Measurements from ENCODE around the gene OXCT2.
"Not testable (repeated sequence)": the region's sequence is repeated elsewhere in the genome, so short reads cannot be mapped to it uniquely, and the experiment has no call there.

OXCT2 gene

DNA sequence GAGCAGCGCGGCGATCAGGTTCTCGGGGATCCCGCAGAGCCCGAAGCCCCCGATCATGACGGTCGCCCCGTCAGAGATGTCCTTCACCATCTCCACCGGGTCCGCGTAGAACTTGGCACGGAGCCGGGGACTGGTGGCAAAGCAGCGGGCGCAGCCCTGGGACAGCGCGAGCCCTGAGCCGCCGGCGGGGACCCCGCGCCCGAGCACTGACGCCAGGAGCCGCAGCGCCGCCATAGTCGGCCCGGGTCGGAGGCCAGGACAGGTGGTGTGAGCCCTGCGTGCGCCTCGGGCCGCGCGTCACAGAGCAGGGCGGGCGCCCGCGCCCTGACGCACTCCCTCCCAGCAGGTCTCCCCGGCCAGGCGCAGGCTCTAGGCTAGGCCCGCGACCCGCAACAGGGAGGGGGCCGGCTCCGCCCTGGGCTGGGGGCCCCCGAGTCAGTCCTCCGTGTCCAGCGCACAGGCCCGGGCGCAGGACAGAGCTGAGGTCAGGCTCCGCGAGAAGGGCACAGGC, at the start of gene OXCT2:
OXCT2 (minus strand) TSS at position 327 of the 511 bp plus-strand sequence; CDS start at position 234, 93 bp downstream.
- not testable (repeated sequence) for DNase-seq

DNA sequence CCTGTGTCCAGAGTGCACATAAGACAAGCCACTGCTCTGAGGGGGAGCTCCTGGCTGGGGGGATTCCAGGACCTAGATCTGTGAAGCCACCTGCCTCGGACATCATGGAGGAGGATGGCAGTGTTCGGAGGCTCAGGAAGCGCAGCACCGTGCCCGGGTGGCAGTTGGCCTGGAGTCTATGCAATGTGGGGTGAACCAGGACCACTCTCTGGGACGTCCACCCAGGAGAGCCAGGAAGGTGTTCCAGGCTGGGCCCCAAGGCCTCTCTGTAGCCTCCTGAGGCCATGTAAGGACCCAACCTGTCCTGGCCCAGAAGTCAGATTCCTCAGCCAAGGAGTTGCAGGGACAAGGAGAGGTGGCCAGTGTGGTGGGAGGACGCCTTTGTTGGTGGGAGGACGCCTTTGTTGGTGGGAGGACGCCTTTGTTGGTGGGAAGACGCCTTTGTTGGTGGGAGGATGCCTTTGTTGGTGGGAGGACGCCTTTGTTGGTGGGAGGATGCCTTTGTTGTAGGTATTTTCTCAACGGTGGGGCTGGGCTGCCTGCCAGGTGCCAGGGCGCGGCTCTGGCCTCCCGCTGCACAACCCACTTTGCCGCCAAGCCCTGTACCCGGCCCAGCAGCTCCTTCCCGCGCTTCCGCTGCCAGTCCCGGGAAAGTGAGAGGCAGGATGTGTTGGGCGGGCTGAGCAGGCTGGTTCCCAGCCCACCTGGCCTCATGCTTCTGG, 48.1 kb upstream of the OXCT2 start:
- no peak for DNase-seq

DNA sequence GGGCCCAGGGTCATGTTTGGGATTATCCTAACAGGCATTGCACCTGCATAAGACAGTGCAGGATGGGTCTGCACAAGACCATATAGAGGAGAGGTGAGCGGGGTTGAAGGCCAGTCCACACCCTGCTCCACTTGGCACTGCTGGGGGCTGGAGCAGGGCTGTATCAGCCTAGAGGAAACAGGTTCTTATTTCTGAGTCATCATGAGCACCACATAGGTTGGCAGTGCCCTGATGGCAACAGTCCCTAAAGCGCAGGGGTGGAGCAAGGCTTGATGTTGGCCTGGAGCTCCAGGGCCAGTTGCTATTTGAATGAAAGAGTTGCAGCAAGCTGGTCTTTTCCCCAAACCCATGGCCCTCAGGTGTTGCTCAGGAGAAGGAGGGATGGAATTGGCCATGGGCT, 47.3 kb upstream of the OXCT2 start:
- no peak for DNase-seq

DNA sequence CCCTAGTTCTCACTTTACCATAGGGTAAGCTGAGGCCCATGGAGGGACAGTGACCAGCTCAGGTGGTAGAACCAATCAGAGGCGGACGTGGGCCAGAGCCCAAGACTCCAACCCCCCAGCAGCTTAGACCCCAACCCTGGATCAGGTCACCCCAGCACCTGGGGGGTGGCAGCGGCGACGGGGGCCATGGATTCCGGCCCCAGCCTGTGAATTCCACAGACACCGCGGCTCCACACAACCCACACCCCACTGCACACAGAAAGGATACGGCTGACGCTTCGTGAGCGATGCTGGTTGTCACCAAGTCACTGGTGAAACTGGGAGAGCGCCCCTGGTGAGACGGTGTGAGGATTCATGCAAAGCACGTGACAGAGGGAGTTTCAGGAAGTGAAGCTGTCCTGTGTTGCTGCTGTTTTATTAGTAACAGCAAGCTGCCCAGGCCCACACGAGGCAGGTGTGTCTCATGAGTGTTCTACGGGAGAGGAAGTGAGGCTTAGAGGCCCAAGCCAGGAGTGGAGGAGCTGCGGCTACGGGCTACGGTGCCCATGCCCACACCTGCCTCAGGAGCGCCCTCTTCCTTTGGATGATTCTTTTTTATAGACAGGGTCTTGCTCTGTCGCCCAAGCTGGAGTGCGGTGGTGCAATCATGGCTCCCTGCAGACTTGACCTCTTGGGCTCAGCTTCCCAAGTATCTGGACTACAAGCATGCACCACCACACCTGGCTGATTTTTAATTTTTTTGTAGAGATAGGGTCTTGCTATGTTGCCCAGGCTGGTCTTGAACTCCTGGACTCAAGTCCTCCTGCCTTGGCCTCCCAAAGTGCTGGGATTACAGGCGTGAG, 46.2 kb upstream of the OXCT2 start:
- peak; percentile 78 for DNase-seq

DNA sequence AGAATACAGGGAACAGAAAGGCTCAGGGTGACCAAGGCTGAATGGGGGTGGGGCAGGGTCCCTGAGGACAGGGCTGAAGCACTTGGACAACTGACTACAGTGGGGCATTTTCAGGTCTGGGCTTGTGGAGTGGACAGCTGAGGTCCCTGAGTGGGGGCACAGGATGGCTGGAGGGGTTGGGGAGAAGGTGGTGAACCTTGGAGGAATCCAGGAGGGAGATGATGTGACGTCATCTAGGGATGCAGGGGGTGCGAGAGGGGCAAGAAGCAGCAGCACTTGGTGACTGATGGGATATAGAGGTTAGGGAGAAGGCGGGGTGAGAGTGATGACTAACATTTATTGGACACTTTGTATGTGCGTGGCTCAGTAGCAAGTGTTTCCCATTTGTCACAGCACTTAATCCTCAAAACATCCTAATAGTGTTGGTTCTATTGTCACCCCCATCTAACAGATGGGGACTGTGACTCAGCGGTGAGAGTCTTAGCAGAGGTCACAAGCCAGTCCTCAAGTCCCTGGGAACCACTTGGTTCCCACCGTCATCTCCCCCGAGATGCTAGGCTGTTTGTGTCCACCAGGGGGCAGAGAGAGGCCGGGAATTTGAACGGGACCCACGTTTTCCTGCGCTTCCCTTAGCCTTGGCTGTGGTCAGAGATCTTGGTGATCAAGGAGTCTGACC, 45.4 kb upstream of the OXCT2 start:
- peak; percentile 77 for DNase-seq

DNA sequence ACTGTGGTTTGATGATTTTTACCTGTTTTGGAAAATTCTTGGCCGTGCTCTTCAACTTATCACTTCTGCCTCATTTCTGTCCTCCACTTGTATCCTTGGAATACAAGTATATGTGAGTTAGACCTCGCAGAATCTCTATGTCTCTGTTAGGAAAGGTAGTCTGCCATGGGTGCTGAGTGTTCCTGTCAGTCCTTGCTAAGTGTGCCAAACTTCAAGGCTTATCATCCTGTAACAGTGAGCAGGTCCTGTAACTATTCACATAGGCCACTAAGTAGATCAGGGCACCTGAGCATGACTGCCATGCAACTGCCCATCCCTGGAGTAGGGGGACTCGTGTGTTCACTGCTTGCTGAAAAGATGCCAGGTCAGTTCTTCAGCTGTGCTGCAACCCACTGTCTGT, 41.8 kb upstream of the OXCT2 start:
- DNase-seq: no peak

DNA sequence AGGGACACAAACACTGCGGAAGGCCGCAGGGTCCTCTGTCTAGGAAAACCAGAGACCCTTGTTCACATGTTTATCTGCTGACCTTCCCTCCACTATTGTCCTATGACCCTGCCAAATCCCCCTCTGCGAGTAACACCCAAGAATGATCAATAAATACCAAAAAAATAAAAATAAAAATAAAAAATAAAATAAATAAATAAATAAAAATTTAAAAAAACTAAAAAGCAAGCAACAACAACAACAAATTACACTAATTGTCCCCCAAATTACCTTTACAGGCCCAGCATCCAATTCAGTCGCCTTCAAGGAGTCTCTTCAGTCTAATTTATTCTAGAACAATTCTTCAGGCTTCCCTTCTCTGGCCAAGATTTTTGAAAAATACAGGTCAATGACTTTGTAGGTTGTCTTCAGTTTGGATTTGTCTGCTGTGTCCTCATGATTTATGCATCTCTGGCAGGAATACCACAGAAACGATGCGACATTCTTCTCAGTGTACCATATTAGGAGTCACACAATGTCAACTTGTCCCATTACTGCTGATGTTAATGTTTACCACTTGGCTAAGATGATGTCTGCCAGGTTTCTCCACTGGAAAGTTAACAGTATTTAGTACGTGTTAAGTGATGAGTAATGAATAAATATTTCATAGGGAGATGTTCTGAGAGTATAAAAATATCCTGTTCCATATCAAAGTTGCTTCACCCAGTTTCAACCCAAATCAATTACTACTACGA, 37.8 kb upstream of the OXCT2 start:
- no peak for DNase-seq

DNA sequence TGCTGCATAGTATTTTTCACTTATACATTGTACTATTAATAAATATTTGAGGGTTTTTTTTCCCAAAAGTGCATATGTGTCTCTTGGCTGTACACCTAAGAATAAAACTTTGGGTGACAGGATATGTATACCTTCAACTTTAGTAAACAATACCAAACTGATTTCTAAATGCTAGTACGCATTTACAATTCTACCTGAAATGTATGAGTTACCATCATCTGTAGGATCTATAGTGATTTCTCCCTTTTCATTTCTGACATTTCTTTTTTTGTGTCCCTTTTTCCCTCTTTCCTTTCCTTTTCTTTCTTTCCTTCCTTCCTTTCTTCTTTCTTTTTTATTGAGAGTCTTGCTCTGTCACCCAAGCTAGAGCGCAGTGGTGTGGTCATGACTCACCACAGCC, 34.2 kb upstream of the OXCT2 start:
- no peak for DNase-seq

DNA sequence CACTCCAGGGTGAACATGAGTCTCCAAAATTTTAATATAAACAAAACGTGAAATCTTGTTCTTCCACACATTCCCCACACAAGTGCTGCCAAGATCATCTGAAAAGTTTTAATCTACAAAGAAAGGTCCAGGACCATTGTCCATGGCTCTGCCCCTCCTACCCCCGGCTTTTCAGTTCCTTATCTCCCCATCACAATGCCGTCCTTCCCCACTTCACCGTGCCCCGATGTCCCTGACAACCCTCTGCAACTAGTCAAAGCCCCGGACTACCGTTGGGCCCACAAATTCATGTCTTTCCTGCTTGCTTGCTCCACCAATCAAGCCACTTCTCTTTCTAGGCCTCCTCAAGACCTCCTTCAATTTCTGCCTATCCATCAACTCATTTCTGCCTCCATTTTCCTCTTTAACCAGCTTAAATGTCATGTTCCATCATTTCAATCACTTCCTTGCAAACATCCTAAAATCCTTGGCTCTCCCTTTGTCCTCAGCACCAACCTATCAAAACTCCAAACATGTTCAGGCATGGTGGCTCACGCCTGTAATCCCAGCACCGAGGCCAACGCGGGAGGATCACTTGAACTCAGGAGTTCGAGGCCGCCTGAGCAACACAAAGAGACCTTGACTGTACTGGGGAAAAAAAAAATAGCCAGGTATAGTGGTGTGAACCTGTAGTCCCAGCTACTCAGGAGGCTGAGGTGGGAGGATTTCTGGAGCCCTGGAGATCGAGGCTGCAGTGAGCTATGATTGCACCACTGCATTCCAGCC, 31.5 kb upstream of the OXCT2 start:
- DNase-seq: no peak

DNA sequence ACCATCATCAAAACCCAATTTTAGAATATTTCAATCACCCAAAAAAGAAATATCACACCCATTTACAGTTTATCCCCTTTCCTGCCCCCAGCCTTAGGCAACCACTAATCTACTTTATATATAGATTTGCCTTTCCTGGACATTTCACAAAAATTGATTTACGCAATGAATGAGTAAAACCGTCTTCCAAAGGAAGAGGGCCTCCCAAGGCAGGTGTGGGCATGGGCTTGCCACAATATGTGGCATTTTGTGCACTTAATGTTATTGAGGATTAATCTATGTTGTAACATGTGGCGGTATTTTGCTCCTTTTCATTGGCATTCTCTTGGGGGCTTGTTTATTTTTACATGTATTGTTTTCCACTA, 29.3 kb upstream of the OXCT2 start:
- no peak for DNase-seq

DNA sequence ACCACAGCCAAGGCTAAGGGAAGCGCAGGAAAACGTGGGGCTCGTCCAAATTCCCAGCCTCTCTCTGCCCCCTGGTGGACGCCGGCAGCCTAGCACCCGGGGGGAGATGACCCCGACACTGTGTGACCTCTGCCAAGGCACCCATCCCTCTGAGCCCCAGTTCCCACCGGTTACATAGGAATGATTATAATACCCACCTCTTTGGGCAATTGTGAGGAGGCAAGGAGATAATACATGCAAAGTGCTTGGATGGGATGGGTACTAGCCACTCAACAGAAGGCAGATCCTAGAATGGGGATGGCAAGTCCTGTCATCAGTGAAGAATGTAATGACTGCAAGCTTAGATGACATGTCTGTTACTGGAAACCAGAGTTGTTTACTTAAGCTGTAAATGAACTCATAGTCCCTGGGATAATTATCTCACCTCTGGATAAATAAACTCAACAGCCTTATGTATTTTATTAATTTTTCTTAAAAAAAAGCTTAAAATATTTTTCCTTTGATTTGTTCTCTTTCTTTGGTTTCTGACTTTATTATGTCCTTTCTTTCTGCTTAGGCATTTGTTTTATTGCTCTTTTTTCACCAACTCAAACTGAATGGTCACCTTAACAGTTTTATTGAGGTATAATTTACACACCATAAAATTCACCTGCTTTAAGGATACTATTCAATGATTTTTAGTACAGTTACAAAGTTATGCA, 28.8 kb upstream of the OXCT2 start:
- peak; percentile 72 for DNase-seq

DNA sequence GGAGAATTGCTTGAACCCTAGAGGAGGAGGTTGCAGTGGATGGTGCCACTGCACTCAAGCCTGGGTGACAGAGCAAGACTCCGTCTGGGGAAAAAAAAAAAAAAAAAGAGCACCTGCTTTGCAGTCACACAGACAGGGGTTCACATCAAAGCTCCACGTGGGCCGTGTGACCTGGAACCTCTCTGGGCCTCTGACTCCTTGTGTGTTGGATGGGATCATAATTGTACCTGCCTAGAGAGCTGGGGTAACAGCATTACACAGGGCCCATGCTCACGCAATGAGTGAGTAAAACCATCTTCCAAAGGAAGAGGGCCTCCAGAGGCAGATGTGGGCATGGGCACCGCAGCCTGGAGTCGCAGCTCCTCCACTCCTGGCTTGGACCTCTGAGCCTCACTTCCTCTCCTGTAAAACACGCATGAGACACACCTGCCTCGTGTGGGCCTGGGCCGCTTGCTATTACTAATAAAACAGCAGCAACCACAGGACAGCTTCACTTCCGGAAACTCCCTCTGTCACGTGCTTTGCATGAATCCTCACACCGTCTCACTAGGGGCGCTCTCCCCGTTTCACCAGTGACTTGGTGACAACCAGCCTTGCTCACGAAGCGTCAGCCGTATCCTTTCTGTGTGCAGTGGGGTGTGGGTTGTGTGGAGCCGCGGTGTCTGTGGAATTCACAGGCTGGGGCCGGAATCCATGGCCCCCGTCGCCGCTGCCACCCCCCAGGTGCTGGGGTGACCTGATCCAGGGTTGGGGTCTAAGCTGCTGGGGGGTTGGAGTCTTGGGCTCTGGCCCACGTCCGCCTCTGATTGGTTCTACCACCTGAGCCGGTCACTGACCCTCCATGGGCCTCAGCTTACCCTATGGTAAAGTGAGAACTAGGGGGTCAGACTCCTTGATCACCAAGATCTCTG, 28.0 kb upstream of the OXCT2 start:
- DNase-seq: peak; percentile 97

DNA sequence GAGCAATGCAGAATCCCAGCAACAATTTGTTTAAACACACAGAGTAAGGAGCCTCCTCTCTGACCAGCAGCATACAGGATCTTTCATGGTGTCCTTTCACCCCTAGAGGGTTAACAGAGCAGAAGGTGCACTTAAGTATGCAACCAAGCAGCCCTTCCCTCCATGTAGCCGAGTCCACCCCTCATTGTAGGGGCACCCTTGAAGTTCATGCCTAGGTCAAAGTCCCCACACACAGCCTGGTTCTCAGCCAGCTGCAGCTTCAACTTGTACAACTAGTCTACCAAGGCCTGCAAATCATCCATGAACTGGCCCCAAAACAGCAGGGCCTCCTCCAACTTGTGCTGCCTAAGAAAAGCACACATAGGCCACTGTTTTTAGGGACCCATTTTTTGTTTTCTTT, 24.5 kb upstream of the OXCT2 start:
- DNase-seq: no peak

DNA sequence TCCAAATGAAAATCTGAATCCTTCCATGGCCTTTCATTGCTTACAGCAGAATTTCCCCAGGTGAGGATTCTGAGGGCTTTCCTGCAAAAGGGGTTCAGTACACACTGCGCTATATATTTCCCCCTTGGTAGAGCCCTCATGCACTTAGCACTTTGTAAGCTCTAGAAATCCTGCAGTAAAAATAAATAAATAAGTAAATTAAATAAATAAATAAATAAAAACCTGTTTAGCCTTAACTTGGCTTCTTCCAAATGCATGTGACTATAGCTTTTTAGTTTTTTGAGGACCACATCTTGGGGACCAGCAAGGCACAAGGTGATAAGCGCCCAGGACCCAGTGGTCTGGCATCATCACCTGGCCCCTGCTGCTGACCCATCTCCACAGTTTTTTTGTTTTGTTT, 20.7 kb upstream of the OXCT2 start:
- DNase-seq: no peak

DNA sequence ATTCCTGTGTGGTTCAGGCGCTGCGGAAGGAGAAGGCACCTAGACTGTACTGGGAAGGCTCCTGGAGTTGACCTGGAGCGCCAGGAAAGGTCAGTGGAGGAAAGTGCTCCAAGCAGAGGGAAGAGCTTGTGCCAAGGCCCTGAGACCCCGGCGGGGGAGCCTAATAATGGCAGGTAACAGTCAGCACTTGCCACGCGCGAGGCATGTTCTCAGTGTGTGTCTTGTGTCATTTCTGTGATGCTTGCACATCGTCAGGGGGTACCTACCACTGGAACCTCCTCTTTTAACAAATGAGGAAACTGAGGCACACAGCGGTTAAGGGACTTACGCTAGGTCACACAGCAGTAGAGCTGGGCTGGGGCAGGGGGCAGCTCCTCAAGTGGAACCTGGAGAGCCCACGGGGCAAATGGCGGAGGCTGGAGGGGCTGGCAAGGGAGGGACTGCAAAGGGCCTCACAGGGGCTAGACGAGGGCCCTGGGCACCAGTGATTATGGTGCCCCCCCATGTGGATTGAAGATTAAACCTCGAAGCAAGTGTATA, 18.5 kb upstream of the OXCT2 start:
- no peak for DNase-seq

DNA sequence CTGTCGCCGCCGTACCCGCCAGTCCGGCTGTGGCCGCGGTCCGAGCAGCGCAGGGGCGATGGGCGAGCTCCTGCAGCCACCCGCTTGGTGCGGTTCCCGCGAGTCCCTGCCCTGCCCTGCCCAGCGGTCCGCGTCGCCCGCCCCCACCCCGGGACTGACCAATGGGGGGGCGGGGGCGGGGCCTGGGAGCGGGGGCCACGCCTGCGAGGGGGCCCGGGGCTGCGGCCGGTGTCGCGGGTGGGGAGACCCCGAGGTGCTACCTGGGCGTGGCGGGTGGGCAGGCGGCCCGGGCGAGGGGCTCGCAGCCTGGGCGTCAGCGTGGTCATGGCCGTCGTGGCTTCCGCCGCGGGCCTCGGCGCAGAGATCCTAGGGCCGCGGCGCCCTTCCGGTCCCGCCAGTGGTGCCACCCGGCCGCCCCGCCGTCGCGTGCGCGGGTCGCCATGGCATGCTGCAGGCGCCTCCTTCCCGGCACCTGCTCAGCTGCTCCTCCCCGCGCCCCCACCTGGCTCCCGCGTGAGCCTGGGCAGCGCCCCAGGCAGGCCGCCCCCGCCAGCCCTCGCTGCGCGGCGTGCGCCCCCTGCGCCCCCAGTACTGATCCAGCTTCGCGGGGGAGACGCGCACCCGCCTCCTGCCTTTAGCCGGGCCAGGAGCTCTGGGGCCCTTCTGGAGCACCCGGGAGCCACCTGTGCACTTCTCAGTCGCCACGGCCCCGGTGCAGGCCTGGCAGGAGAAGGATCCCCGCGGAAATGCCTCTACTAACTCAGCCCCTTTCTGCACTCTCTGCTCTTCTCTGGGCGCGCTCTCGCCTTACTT, 17.8 kb upstream of the OXCT2 start, which contains the start of gene BMP8B:
BMP8B (minus strand) TSS at position 108 of the 813 bp plus-strand sequence. CDS start 380 bp downstream, outside the sequence.
- DNase-seq: peak; percentile 72

DNA sequence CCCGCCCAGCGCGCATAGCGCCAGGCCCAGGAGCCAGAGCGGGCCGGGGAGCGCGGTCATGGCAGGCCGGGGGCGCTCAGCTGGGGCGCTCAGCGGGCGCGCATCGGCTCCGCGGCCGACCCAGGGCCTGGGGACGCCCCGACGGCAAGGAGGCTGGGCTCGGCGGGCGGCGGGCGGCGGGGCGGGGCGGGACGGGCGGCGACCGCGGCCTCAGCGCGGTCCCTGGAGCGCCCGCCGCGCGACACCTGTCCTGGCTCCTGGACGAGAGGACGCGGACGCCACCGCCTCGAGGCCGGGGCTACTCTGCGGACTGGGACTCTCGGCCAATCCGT, 17.2 kb upstream of the OXCT2 start:
- no peak for DNase-seq

DNA sequence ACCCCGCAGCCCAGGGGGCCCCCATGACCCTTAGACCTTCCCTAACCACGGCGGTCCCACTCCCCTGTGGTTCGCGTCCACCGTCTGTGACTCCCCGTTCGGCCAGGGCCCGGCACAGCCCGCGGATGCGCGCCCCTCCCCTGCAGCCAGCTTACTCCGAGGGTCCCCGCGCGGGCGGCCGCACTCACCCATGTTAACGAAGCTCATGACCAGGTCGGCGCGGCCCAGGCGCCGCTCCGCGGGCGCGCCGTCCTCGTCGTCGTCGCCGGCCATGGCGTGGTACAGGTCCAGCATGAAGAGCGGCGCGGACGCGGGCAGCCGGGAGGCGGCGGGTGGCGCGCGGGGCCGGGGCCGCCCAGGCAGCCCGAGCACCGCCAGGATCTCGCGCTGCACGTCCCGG, 16.8 kb upstream of the OXCT2 start:
- not testable (repeated sequence) for DNase-seq

DNA sequence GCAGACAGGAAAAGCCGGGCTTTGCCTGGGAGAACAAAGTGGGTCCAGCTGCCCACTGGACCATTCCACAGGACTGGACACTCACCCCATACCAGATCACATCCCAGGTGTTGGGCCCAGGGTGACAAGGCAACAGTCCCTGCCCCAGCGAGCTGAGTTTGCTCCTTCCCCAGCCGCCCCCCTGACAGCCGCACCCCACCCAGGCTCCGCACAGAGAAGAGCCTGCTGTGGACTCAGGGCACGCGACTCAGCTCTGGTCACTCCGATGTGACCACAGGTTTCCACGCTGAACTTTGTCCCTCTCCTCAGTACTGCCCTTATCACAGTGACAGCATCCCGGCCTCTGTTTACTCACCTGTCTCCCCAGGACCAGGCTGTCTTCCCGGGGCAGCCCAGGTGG, 16.3 kb upstream of the OXCT2 start:
- no peak for DNase-seq
